GM12873 (cell line): ENCODE results near the gene PLEKHA8.

Experiments used
- CTCF ChIP-seq: IDR thresholded peaks from 2 replicates; pipeline ENCODE4 v1.5.1; 2012; ENCODE audit warnings: low read depth, mild to moderate bottlenecking, moderate library complexity, low read length, control low read depth; ENCODE audit not compliant: insufficient read depth; ENCODE audit errors: missing control alignments

The PLEKHA8 gene

GRCh38 chr7:30005464-30005863 lies 22.7 kb upstream of the PLEKHA8 start:
- TF ChIP-seq CTCF: no peak

GRCh38 chr7:30010021-30010420 lies 18.2 kb upstream of the PLEKHA8 start:
- TF ChIP-seq CTCF: no peak

GRCh38 chr7:30012757-30013156 lies 15.5 kb upstream of the PLEKHA8 start:
- TF ChIP-seq CTCF: no peak

GRCh38 chr7:30018451-30018850 lies 9.8 kb upstream of the PLEKHA8 start:
- no peak for TF ChIP-seq CTCF

GRCh38 chr7:30019387-30019786 lies 8.8 kb upstream of the PLEKHA8 start:
- no peak for TF ChIP-seq CTCF

- TF ChIP-seq CTCF: no peak
These were observed 8.3 kb upstream of the PLEKHA8 start for GRCh38 chr7:30019960-30020359.

GRCh38 chr7:30020535-30020934 lies 7.7 kb upstream of the PLEKHA8 start:
- no peak for TF ChIP-seq CTCF

- TF ChIP-seq CTCF: no peak
These were observed 5.2 kb upstream of the PLEKHA8 start for GRCh38 chr7:30022991-30023390.
